H1 (cell line): ENCODE results near the gene RBM24. TPM values are rescaled to one million over a fixed set of nuclear protein-coding genes. Genes with fewer than 3 reads are reported as not detected.

Experiments
- BACH1 ChIP-seq: IDR thresholded peaks from 2 replicates; pipeline ENCODE4 v1.6.1; 2012; ENCODE audit warnings: low read length, improper control_type of control experiment
- RBBP5 ChIP-seq: IDR thresholded peaks from 2 replicates; pipeline ENCODE4 v1.7.1; 2012; ENCODE audit warnings: low read depth, mild to moderate bottlenecking, inconsistent platforms, low read length, moderate library complexity, borderline replicate concordance
- polyA plus RNA-seq, 7 experiments: library from polyadenylated mRNA; depleted of rRNA in 3 of 7; stranded (reverse) in 5 of 7; unstranded in 2 of 7; fragments of >200 nt in 5 of 7; fragments of 200-250 nt in 2 of 7; gene quantifications; 1 replicate in 5 of 7; 2 replicates in 1 of 7; 4 replicates in 1 of 7; pipeline versions ENCODE4 v1.2.1 to v1.2.3, GENCODE V29; 2011 to 2013; ENCODE audit warnings: missing spikeins in 2 of 7, mixed read lengths in 2 of 7
- total RNA-seq: library from RNA; stranded (reverse); fragmentation: NEBNext Ultra II Directional; extraction: Animal tissue kit (Norgen Biotek cat#: 25700); gene quantifications from 2 replicates; pipeline ENCODE4 v1.2.1, GENCODE V29; 2021
- TF ChIP-seq, protein P1 (sequence below): IDR thresholded peaks from 2 replicates; pipeline ENCODE4 v1.6.1; 2012; ENCODE audit warnings: low read length, inconsistent platforms

RBM24 gene
- total and polyA plus RNA-seq, 2 of the 8 experiments (the other 6 are each of a cell fraction or from before 2014, with no cell fraction given), result 0.52 to 2.6 TPM

DNA sequence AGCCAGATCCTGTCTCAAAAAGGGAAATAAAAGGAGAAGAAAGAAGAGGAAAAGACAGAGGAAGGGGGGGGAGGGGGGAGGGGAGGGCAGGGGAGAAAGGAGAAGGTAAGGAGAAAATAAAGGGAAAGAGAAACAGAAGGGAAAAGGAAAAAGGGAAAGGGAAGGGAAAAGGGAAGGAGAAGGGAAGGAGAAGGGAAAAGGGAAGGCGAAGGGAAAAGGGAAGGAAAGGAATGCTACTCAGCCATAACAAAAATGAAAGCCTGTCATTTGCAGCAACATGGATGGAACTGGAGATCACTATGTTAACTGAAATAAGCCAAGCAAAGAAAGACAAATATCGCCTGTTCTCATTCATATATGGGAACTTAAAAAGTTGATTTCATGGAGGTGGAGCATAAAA is 22.3 kb downstream of the RBM24 start (continued):
- TF ChIP-seq, protein P1, sequence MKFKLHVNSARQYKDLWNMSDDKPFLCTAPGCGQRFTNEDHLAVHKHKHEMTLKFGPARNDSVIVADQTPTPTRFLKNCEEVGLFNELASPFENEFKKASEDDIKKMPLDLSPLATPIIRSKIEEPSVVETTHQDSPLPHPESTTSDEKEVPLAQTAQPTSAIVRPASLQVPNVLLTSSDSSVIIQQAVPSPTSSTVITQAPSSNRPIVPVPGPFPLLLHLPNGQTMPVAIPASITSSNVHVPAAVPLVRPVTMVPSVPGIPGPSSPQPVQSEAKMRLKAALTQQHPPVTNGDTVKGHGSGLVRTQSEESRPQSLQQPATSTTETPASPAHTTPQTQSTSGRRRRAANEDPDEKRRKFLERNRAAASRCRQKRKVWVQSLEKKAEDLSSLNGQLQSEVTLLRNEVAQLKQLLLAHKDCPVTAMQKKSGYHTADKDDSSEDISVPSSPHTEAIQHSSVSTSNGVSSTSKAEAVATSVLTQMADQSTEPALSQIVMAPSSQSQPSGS, result no peak
- TF ChIP-seq RBBP5 (no peak), BACH1 (no peak)
